NCI-H510A (cell line): ENCODE results near the gene BAIAP2.
A peak's percentile ranks its signal among the peaks of the same experiment; 100 is the strongest.

ENCODE experiments used
- DNase-seq: peaks from one replicate; lab custom pipeline; 2025; lab: John Stamatoyannopoulos, UW

BAIAP2 gene

GRCh38 chr17:81037798-81038733, 3.1 kb downstream of the BAIAP2 start:
- no peak for DNase-seq

- no peak for DNase-seq
Observed at GRCh38 chr17:81039096-81039495, 4.1 kb downstream of the BAIAP2 start.

GRCh38 chr17:81039854-81040758, 5.2 kb downstream of the BAIAP2 start:
- DNase-seq: no peak

GRCh38 chr17:81040791-81041337, 5.9 kb downstream of the BAIAP2 start:
- DNase-seq: no peak

GRCh38 chr17:81042606-81043005, 7.7 kb downstream of the BAIAP2 start:
- DNase-seq: no peak

- DNase-seq: no peak
Observed at GRCh38 chr17:81043319-81043724, 8.4 kb downstream of the BAIAP2 start.

GRCh38 chr17:81043725-81044427, 8.9 kb downstream of the BAIAP2 start:
- DNase-seq: no peak

GRCh38 chr17:81044428-81044763, 9.4 kb downstream of the BAIAP2 start:
- DNase-seq: no peak

GRCh38 chr17:81044764-81045589, 10.0 kb downstream of the BAIAP2 start:
- DNase-seq: peak; percentile 62

- no peak for DNase-seq
Observed at GRCh38 chr17:81045590-81046095, 10.7 kb downstream of the BAIAP2 start.

- no peak for DNase-seq
Observed at GRCh38 chr17:81046132-81046769, 11.3 kb downstream of the BAIAP2 start.

GRCh38 chr17:81046770-81047359, 11.9 kb downstream of the BAIAP2 start:
- no peak for DNase-seq

GRCh38 chr17:81048827-81049371, 13.9 kb downstream of the BAIAP2 start:
- DNase-seq: no peak

- no peak for DNase-seq
Observed at GRCh38 chr17:81049372-81049911, 14.5 kb downstream of the BAIAP2 start.

GRCh38 chr17:81049973-81050551, 15.1 kb downstream of the BAIAP2 start:
- no peak for DNase-seq

- no peak for DNase-seq
Observed at GRCh38 chr17:81050645-81051625, 16.0 kb downstream of the BAIAP2 start.

GRCh38 chr17:81052199-81052997, 17.4 kb downstream of the BAIAP2 start:
- no peak for DNase-seq
